ENCODE data around the gene HSPA1L.

GRCh38 chr6:31836474-31837368, 21.6 kb upstream of the HSPA1L start:
- TF ChIP-seq ZFX (IDR thresholded peaks at IDR 0.05) (no peak), CTCF (conservative IDR thresholded peaks at IDR 0.05) (no peak)
